GM12878 (cell line): ENCODE results near the gene AFG1L.

Experiments used
- BRCA1 ChIP-seq: IDR thresholded peaks from 2 replicates; pipeline ENCODE4 v1.6.1; 2011; ENCODE audit warnings: low read depth, low read length, improper control_type of control experiment
- SREBF2 ChIP-seq: IDR thresholded peaks from 2 replicates; pipeline ENCODE4 v1.6.1; 2012; ENCODE audit warnings: mild to moderate bottlenecking, low read length
- TF ChIP-seq, protein P1 (sequence below): IDR thresholded peaks from 2 replicates; pipeline ENCODE4 v1.6.1; 2012; ENCODE audit warnings: mild to moderate bottlenecking, low read depth, low read length

DNA sequence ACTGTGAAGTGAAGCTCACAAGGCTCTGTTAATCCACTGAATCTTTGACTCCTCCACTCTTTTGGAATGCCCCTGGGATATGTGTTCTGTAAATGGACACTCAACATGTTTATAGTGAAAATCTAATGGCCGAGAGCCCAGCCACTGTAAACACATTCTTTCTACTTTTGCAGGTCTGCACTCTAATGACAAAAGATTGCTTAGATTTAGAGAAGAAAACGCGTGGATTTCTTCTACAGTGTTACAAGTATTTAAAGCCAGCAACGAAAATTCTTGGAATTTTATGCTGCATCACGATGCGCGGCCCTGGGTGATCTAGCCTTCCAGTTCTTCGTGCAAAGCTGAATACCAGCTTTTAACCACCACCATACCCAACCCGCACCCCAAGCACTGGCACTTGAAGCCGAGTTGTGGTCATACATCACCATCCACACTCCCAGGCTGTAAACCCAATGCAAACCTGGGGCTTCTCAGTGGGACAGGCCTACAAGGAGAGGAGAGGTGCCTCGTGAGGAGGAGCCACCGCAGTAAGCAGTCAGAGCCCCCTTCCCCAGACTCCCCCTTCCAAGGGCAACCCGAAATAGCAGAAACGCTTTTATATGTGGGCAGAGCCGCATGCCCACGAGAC lies 262.1 kb downstream of the AFG1L start:
- TF ChIP-seq BRCA1: no peak
- no peak for TF ChIP-seq SREBF2
- TF ChIP-seq, protein P1, sequence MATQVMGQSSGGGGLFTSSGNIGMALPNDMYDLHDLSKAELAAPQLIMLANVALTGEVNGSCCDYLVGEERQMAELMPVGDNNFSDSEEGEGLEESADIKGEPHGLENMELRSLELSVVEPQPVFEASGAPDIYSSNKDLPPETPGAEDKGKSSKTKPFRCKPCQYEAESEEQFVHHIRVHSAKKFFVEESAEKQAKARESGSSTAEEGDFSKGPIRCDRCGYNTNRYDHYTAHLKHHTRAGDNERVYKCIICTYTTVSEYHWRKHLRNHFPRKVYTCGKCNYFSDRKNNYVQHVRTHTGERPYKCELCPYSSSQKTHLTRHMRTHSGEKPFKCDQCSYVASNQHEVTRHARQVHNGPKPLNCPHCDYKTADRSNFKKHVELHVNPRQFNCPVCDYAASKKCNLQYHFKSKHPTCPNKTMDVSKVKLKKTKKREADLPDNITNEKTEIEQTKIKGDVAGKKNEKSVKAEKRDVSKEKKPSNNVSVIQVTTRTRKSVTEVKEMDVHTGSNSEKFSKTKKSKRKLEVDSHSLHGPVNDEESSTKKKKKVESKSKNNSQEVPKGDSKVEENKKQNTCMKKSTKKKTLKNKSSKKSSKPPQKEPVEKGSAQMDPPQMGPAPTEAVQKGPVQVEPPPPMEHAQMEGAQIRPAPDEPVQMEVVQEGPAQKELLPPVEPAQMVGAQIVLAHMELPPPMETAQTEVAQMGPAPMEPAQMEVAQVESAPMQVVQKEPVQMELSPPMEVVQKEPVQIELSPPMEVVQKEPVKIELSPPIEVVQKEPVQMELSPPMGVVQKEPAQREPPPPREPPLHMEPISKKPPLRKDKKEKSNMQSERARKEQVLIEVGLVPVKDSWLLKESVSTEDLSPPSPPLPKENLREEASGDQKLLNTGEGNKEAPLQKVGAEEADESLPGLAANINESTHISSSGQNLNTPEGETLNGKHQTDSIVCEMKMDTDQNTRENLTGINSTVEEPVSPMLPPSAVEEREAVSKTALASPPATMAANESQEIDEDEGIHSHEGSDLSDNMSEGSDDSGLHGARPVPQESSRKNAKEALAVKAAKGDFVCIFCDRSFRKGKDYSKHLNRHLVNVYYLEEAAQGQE: no peak
